HEK293 (cell line): ENCODE data around the gene BORCS5.

Experiments
- CTCF ChIA-PET: fragments of 350-600 bp; formaldehyde crosslinking; extraction: SDS; loops from one replicate; lab custom pipeline; 2021; ENCODE audit warnings: antibody characterized with exemption; lab: Yijun Ruan, JAX
- POLR2A ChIA-PET: fragments of 300-600 bp; formaldehyde crosslinking; extraction: SDS; loops from one replicate; lab custom pipeline; 2020; ENCODE audit warnings: antibody characterized with exemption, inconsistent platforms; lab: Yijun Ruan, JAX
- H3K27ac ChIP-seq: fragments of 200-500 bp; sonication (Bioruptor generic); 2 replicates; pipeline ENCODE4 v1.5.1; 2014; ENCODE audit warnings: low read depth, low read length, control low read depth, inconsistent platforms; ENCODE audit errors: extremely low read depth
- H3K36me3 ChIP-seq, 2 experiments: fragments of 200-500 bp in 1 of 2; sonication (Bioruptor generic) in 1 of 2; 1 replicate in 1 of 2; 2 replicates in 1 of 2; pipeline ENCODE4 v1.5.1; 2014 to 2017; ENCODE audit warnings: inconsistent platforms in 2 of 2, low read length in 2 of 2; ENCODE audit not compliant: control insufficient read depth in 2 of 2, insufficient read depth in 1 of 2
- H3K4me1 ChIP-seq: fragments of 200-500 bp; sonication (Bioruptor generic); 2 replicates; pipeline ENCODE4 v1.5.1; 2014; ENCODE audit warnings: mild to moderate bottlenecking, low read length, inconsistent platforms; ENCODE audit not compliant: control insufficient read depth, insufficient read depth
- H3K4me3 ChIP-seq: 2 replicates; pipeline ENCODE4 v1.5.1; 2011; ENCODE audit warnings: low read depth, mild to moderate bottlenecking, control low read depth, low read length, moderate library complexity
- H3K9me3 ChIP-seq: fragments of 200-500 bp; sonication (Bioruptor generic); 2 replicates; pipeline ENCODE4 v1.5.1; 2014; ENCODE audit warnings: low read depth, low read length, inconsistent platforms; ENCODE audit not compliant: control insufficient read depth, insufficient read depth
- HOXA7 ChIP-seq: sonication (generic); formaldehyde crosslinking; IDR thresholded peaks from 2 replicates; pipeline ENCODE4 v1.8.1; 2022; ENCODE audit warnings: missing genetic modification reagents, borderline replicate concordance
- SETDB1 ChIP-seq: IDR thresholded peaks from one replicate; pipeline ENCODE4 v1.6.1; 2017; ENCODE audit warnings: mild to moderate bottlenecking, low read length, moderate library complexity, mixed read lengths; ENCODE audit not compliant: insufficient read length
- ZNF138 ChIP-seq: fragments of 450-650 bp; formaldehyde crosslinking; IDR thresholded peaks from 2 replicates; pipeline ENCODE4 v1.5.1; 2016; ENCODE audit warnings: missing biosample characterization, missing genetic modification characterization, borderline replicate concordance
- ZNF155 ChIP-seq: fragments of 450-650 bp; formaldehyde crosslinking; IDR thresholded peaks from 2 replicates; pipeline ENCODE4 v1.5.1; 2016; ENCODE audit warnings: missing biosample characterization, missing genetic modification characterization
- ZNF223 ChIP-seq: fragments of 450-650 bp; formaldehyde crosslinking; IDR thresholded peaks from 2 replicates; pipeline ENCODE4 v1.5.1; 2016; ENCODE audit warnings: missing biosample characterization, missing genetic modification characterization
- ZNF292 ChIP-seq: fragments of 450-650 bp; formaldehyde crosslinking; IDR thresholded peaks from 2 replicates; pipeline ENCODE4 v1.5.1; 2016; ENCODE audit warnings: low read depth, missing biosample characterization, missing genetic modification characterization, borderline replicate concordance
- ZNF350 ChIP-seq: fragments of 450-650 bp; formaldehyde crosslinking; IDR thresholded peaks from 2 replicates; pipeline ENCODE4 v1.5.0; 2017; ENCODE audit warnings: missing biosample characterization, mild to moderate bottlenecking, missing genetic modification characterization
- ZNF391 ChIP-seq: fragments of 450-650 bp; formaldehyde crosslinking; IDR thresholded peaks from 2 replicates; pipeline ENCODE4 v1.5.1; 2016; ENCODE audit warnings: low read depth, missing biosample characterization, missing genetic modification characterization, borderline replicate concordance
- ZNF510 ChIP-seq: fragments of 450-650 bp; formaldehyde crosslinking; IDR thresholded peaks from 2 replicates; pipeline ENCODE4 v1.5.1; 2018; ENCODE audit warnings: mild to moderate bottlenecking, missing genetic modification characterization, missing biosample characterization; ENCODE audit not compliant: insufficient replicate concordance
- ZNF514 ChIP-seq: fragments of 450-650 bp; formaldehyde crosslinking; IDR thresholded peaks from 2 replicates; pipeline ENCODE4 v1.5.1; 2016; ENCODE audit warnings: missing biosample characterization, missing genetic modification characterization
- ZNF791 ChIP-seq: fragments of 450-650 bp; formaldehyde crosslinking; IDR thresholded peaks from 2 replicates; pipeline ENCODE4 v1.5.1; 2016; ENCODE audit warnings: missing biosample characterization, missing genetic modification characterization
- ZNF830 ChIP-seq: fragments of 450-650 bp; IDR thresholded peaks from 2 replicates; pipeline ENCODE4 v1.5.0; 2018; ENCODE audit warnings: missing biosample characterization, missing genetic modification characterization, low read depth, mild to moderate bottlenecking, moderate library complexity
- ZNF843 ChIP-seq: fragments of 450-650 bp; formaldehyde crosslinking; IDR thresholded peaks from 2 replicates; pipeline ENCODE4 v1.5.1; 2016; ENCODE audit warnings: missing biosample characterization, missing genetic modification characterization
- TF ChIP-seq, protein P1 (sequence below): fragments of 450-650 bp; formaldehyde crosslinking; IDR thresholded peaks from 2 replicates; pipeline ENCODE4 v1.5.1; 2016; ENCODE audit warnings: missing biosample characterization, missing genetic modification characterization
- TF ChIP-seq, protein P2 (sequence below): fragments of 450-650 bp; formaldehyde crosslinking; IDR thresholded peaks from 2 replicates; pipeline ENCODE4 v1.5.1; 2016; ENCODE audit warnings: missing biosample characterization, missing genetic modification characterization
- TF ChIP-seq, protein P3 (sequence below): fragments of 450-650 bp; IDR thresholded peaks from 2 replicates; pipeline ENCODE4 v1.5.1; 2018; ENCODE audit warnings: missing biosample characterization, missing genetic modification characterization
- TF ChIP-seq, protein P4 (sequence below): fragments of 450-650 bp; IDR thresholded peaks from 2 replicates; pipeline ENCODE4 v1.5.1; 2018; ENCODE audit warnings: missing biosample characterization, mild to moderate bottlenecking, missing genetic modification characterization
- TF ChIP-seq, protein P5 (sequence below): fragments of 450-650 bp; formaldehyde crosslinking; IDR thresholded peaks from 2 replicates; pipeline ENCODE4 v1.5.1; 2016; ENCODE audit warnings: missing biosample characterization, missing genetic modification characterization

BORCS5 gene

DNA sequence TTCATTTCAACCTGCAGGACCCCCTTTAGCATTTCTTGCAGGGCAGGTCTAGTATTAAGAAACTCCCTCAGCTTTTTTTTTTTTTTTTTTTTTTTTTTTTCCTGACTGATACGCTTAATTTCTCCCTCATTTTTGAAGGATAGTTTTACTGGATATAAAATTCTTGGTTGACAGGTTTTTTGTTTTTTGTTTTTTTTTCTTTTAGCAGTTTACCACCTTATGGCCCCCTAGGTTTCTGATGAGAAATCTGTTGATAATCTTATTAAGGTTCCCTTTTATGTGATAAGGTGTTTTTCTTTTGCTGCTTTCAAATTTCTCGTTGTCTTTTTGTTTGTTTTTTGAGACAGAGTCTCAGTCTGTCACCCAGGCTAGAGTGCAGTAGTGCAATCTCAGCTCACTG, 66.5 kb downstream of the BORCS5 start:
- TF ChIP-seq ZNF830 (tag by site-specific recombination) (no peak), ZNF514 (tag by site-specific recombination) (no peak), ZNF350 (tag by site-specific recombination) (no peak), ZNF292 (tag by site-specific recombination) (no peak), HOXA7 (CRISPR knock-in tag) (no peak), ZNF391 (tag by site-specific recombination) (no peak), SETDB1 (peak; percentile 84), ZNF138 (tag by site-specific recombination) (no peak), ZNF791 (tag by site-specific recombination) (peak; percentile 51; the same call in 1 of the 2 replicates), ZNF510 (tag by site-specific recombination) (peak; percentile 24), ZNF155 (tag by site-specific recombination) (no peak), ZNF223 (tag by site-specific recombination) (no peak)
- TF ChIP-seq, protein P1, sequence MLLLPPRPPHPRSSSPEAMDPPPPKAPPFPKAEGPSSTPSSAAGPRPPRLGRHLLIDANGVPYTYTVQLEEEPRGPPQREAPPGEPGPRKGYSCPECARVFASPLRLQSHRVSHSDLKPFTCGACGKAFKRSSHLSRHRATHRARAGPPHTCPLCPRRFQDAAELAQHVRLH = no peak
- TF ChIP-seq, protein P2, sequence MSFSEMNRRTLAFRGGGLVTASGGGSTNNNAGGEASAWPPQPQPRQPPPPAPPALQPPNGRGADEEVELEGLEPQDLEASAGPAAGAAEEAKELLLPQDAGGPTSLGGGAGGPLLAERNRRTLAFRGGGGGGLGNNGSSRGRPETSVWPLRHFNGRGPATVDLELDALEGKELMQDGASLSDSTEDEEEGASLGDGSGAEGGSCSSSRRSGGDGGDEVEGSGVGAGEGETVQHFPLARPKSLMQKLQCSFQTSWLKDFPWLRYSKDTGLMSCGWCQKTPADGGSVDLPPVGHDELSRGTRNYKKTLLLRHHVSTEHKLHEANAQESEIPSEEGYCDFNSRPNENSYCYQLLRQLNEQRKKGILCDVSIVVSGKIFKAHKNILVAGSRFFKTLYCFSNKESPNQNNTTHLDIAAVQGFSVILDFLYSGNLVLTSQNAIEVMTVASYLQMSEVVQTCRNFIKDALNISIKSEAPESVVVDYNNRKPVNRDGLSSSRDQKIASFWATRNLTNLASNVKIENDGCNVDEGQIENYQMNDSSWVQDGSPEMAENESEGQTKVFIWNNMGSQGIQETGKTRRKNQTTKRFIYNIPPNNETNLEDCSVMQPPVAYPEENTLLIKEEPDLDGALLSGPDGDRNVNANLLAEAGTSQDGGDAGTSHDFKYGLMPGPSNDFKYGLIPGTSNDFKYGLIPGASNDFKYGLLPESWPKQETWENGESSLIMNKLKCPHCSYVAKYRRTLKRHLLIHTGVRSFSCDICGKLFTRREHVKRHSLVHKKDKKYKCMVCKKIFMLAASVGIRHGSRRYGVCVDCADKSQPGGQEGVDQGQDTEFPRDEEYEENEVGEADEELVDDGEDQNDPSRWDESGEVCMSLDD (tag by site-specific recombination) = no peak
- TF ChIP-seq, protein P3, sequence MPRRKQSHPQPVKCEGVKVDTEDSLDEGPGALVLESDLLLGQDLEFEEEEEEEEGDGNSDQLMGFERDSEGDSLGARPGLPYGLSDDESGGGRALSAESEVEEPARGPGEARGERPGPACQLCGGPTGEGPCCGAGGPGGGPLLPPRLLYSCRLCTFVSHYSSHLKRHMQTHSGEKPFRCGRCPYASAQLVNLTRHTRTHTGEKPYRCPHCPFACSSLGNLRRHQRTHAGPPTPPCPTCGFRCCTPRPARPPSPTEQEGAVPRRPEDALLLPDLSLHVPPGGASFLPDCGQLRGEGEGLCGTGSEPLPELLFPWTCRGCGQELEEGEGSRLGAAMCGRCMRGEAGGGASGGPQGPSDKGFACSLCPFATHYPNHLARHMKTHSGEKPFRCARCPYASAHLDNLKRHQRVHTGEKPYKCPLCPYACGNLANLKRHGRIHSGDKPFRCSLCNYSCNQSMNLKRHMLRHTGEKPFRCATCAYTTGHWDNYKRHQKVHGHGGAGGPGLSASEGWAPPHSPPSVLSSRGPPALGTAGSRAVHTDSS (tag by site-specific recombination) = no peak
- TF ChIP-seq, protein P4, sequence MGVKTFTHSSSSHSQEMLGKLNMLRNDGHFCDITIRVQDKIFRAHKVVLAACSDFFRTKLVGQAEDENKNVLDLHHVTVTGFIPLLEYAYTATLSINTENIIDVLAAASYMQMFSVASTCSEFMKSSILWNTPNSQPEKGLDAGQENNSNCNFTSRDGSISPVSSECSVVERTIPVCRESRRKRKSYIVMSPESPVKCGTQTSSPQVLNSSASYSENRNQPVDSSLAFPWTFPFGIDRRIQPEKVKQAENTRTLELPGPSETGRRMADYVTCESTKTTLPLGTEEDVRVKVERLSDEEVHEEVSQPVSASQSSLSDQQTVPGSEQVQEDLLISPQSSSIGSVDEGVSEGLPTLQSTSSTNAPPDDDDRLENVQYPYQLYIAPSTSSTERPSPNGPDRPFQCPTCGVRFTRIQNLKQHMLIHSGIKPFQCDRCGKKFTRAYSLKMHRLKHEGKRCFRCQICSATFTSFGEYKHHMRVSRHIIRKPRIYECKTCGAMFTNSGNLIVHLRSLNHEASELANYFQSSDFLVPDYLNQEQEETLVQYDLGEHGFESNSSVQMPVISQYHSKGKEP (tag by site-specific recombination) = no peak
- Histone ChIP-seq H3K4me3 (no peak overlapping the region), H3K36me3 (no peaks in the 10 kb centered on the region), H3K4me1 (no peaks in the 10 kb centered on the region), H3K9me3 (peaks cover 2% of the 10 kb centered on the region; the same call in 1 of the 2 replicates), H3K27ac (no peak overlapping the region)
- ChIA-PET CTCF (no interaction called here), POLR2A (interaction anchor here (0.5 to 0.6 kb wide), 2 partner anchors 178 to 302 kb away, joined by 4 to 6 read pairs; no protein-coding TSS in a partner anchor)

DNA sequence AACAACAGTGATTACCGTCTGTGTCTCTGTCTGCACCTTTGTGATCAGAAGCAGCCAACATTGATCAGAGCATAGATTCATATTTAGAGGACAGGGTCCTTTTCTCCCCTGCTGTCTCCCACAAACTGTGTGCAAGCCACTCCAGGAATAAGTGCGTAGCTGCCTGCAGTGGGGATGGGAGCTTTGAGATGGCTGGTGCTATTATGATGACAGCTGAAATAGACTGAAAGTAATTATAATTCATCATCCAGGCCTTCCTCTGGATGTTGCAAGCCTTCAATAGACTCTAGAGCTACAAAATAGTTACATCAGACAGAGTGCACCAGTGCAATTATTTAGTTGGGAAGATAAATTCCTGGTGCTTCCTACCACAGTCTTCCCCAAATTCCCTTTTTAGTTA, 68.1 kb downstream of the BORCS5 start:
- Histone ChIP-seq H3K4me3 (no peak overlapping the region), H3K36me3 (no peaks in the 10 kb centered on the region), H3K27ac (no peak overlapping the region), H3K9me3 (peaks cover 2% of the 10 kb centered on the region; the same call in 1 of the 2 replicates), H3K4me1 (no peaks in the 10 kb centered on the region)
- ChIA-PET POLR2A (no interaction called here), CTCF (no interaction called here)
- no peak for TF ChIP-seq ZNF843 (tag by site-specific recombination)
- TF ChIP-seq, protein P5, sequence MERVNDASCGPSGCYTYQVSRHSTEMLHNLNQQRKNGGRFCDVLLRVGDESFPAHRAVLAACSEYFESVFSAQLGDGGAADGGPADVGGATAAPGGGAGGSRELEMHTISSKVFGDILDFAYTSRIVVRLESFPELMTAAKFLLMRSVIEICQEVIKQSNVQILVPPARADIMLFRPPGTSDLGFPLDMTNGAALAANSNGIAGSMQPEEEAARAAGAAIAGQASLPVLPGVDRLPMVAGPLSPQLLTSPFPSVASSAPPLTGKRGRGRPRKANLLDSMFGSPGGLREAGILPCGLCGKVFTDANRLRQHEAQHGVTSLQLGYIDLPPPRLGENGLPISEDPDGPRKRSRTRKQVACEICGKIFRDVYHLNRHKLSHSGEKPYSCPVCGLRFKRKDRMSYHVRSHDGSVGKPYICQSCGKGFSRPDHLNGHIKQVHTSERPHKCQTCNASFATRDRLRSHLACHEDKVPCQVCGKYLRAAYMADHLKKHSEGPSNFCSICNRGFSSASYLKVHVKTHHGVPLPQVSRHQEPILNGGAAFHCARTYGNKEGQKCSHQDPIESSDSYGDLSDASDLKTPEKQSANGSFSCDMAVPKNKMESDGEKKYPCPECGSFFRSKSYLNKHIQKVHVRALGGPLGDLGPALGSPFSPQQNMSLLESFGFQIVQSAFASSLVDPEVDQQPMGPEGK (tag by site-specific recombination) = no peak
